ENCODE data around the gene ORC5. TPM values are rescaled to one million over a fixed set of nuclear protein-coding genes. Genes with fewer than 3 reads are reported as not detected.

The ORC5 gene
- total and polyA plus RNA-seq, 10 of the 15 experiments (the other 5 are each of a cell fraction or from before 2014, with no cell fraction given) = 14.8 to 58.6 (median 30.3) TPM

DNA sequence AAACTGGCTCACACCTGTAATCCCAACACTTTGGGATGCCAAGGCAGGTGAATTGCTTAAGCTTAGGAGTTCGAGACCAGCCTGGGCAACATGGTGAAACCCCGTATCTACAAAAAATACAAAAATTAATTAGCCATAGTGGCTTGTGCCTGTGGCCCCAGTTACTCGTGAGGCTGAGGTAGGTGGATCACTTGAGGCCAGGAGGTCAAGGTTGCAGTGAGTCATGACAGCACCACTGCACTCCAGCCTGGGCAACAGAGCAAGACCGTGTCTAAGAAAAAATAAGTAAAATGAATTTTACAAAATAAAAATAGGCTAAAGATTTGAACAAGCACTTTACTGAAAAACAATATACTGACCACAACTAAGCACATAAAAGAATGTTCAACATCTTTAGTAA lies 9.8 kb upstream of the ORC5 start:
- H3K4me3 ChIP-seq = no peak overlapping the region
- H3K79me2 ChIP-seq (ENCODE audit: control insufficient read depth, insufficient read depth, low read length) = no peaks in the 10 kb centered on the region
- no peak overlapping the region for H3K9ac ChIP-seq (ENCODE audit: control insufficient read depth, insufficient read depth, low read length)
- ChIA-PET CTCF (no interaction called here), SMC1A (ENCODE audit: uncharacterized antibody, unreplicated experiment) (no interaction called here), POLR2A (no interaction called here), RAD21 (ENCODE audit: unreplicated experiment) (no interaction called here)
- no peak overlapping the region for H2AFZ ChIP-seq (ENCODE audit: control insufficient read depth, low read depth, low read length)
- H3K27me3 ChIP-seq (replicated peaks in 1 of 2; ENCODE audit: control insufficient read depth in 2 of 2, insufficient read depth in 2 of 2, low read length in 1 of 2) = no peaks in the 10 kb centered on the region
- 7% methylated on average over 4 of the region's 4 CpGs for WGBS (ENCODE audit: insufficient coverage, insufficient replicate concordance, low lambda C conversion rate, missing lambda C conversion rate)
- H3K27ac ChIP-seq (ENCODE audit: control insufficient read depth, insufficient read depth) = no peak overlapping the region
- in situ Hi-C loops (cut with MboI) = no loop called here
- no peak for ATAC-seq
- H3K4me2 ChIP-seq (ENCODE audit: control insufficient read depth, insufficient read depth) = no peak overlapping the region
- no TSS peak for BruUV-seq (replicated peaks)
- H4K20me1 ChIP-seq (ENCODE audit: control insufficient read depth, insufficient read depth) = no peaks in the 10 kb centered on the region
- TF ChIP-seq, protein P1, sequence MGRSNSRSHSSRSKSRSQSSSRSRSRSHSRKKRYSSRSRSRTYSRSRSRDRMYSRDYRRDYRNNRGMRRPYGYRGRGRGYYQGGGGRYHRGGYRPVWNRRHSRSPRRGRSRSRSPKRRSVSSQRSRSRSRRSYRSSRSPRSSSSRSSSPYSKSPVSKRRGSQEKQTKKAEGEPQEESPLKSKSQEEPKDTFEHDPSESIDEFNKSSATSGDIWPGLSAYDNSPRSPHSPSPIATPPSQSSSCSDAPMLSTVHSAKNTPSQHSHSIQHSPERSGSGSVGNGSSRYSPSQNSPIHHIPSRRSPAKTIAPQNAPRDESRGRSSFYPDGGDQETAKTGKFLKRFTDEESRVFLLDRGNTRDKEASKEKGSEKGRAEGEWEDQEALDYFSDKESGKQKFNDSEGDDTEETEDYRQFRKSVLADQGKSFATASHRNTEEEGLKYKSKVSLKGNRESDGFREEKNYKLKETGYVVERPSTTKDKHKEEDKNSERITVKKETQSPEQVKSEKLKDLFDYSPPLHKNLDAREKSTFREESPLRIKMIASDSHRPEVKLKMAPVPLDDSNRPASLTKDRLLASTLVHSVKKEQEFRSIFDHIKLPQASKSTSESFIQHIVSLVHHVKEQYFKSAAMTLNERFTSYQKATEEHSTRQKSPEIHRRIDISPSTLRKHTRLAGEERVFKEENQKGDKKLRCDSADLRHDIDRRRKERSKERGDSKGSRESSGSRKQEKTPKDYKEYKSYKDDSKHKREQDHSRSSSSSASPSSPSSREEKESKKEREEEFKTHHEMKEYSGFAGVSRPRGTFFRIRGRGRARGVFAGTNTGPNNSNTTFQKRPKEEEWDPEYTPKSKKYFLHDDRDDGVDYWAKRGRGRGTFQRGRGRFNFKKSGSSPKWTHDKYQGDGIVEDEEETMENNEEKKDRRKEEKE (IDR thresholded peaks at IDR 0.05) = no peak
- TF ChIP-seq ZNF217 (IDR thresholded peaks at IDR 0.05) (no peak), MXI1 (IDR thresholded peaks at IDR 0.05; ENCODE audit: low read depth, low read length) (no peak), ZNF207 (IDR thresholded peaks at IDR 0.05; ENCODE audit: borderline replicate concordance) (no peak)
- H3K36me3 ChIP-seq (ENCODE audit: control insufficient read depth in 2 of 2, insufficient read depth in 2 of 2, low read length in 1 of 2) = no peaks in the 10 kb centered on the region
- intact Hi-C loops (cut with micrococcal nuclease; ENCODE audit: unreplicated experiment) = no loop called here
- no peaks in the 10 kb centered on the region for H3K4me1 ChIP-seq (ENCODE audit: control insufficient read depth, insufficient read depth, low read length)
- no peaks in the 10 kb centered on the region; the same call in 2 of the 3 replicates for H3K9me3 ChIP-seq (replicated peaks; ENCODE audit: control insufficient read depth, insufficient read depth, low read length)
- FAIRE-seq = no peak
- DNase-seq (ENCODE audit: low read depth, low spot score) = no peak

DNA sequence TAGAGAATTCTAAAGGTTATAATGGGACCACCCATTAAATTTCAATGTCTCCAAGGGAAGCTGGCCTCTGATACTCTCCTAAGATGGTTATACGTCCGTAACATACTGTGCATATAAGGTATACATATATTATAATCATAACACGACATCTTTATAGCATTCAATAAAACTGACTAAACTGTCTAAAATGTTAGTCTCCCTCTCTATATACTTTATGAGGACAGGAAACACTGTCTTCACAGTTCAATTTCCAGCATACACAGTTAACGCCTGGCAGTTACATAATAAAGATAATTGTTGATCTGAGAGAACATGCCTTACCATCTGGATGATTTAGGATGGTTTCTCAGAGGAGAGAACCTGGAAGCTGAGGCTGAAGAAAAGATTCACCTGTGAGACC lies 1.2 kb upstream of the ORC5 start:
- no TSS peak for BruUV-seq (replicated peaks)
- TF ChIP-seq TCF3 (IDR thresholded peaks at IDR 0.05; ENCODE audit: borderline replicate concordance, insufficient read depth, low read depth, low read length) (no peak), PML (IDR thresholded peaks at IDR 0.05; ENCODE audit: low read length) (no peak), HSF1 (IDR thresholded peaks at IDR 0.05; ENCODE audit: low read depth, low read length) (no peak), FOXK2 (IDR thresholded peaks at IDR 0.05) (no peak), ZBED1 (IDR thresholded peaks at IDR 0.05; ENCODE audit: borderline replicate concordance) (no peak), YY1 (IDR thresholded peaks at IDR 0.05; ENCODE audit: low read depth, low read length) (no peak)

More for the DNA sequence above, 1.2 kb upstream of the ORC5 start:
- Histone ChIP-seq H3K4me2 (ENCODE audit: control insufficient read depth, insufficient read depth) (no peak overlapping the region), H3K79me2 (ENCODE audit: control insufficient read depth, insufficient read depth, low read length) (peaks cover 30% of the 10 kb centered on the region), H2AFZ (ENCODE audit: control insufficient read depth, low read depth, low read length) (no peak overlapping the region), H3K9me3 (replicated peaks; ENCODE audit: control insufficient read depth, insufficient read depth, low read length) (no peaks in the 10 kb centered on the region), H3K9ac (ENCODE audit: control insufficient read depth, insufficient read depth, low read length) (no peak overlapping the region), H3K27ac (ENCODE audit: control insufficient read depth, insufficient read depth) (no peak overlapping the region), H3K36me3 (ENCODE audit: control insufficient read depth in 2 of 2, insufficient read depth in 2 of 2, low read length in 1 of 2) (no peaks in the 10 kb centered on the region), H3K4me1 (ENCODE audit: control insufficient read depth, insufficient read depth, low read length) (peaks cover 4% of the 10 kb centered on the region), H3K27me3 (replicated peaks in 1 of 2; ENCODE audit: control insufficient read depth in 2 of 2, insufficient read depth in 2 of 2, low read length in 1 of 2) (no peaks in the 10 kb centered on the region), H4K20me1 (ENCODE audit: control insufficient read depth, insufficient read depth) (no peaks in the 10 kb centered on the region), H3K4me3 (no peak overlapping the region)
- ChIA-PET CTCF (interaction anchor here (1.5 to 2.3 kb wide), 2 partner anchors 15 to 22 kb away, joined by 3 to 15 read pairs; no protein-coding TSS in a partner anchor), SMC1A (ENCODE audit: uncharacterized antibody, unreplicated experiment) (interaction anchor here (0.8 kb wide), 1 partner anchor 49 kb away, joined by 3 read pairs; no protein-coding TSS in a partner anchor), RAD21 (ENCODE audit: unreplicated experiment) (interaction anchor here (0.7 to 2.4 kb wide), 2 partner anchors 23 to 686 kb away, joined by 3 to 5 read pairs; no protein-coding TSS in a partner anchor), POLR2A (no interaction called here)
- no peak for DNase-seq (ENCODE audit: low read depth, low spot score)
- ATAC-seq = no peak
- in situ Hi-C loops (cut with MboI) (no loop called here), intact Hi-C loops (cut with micrococcal nuclease; ENCODE audit: unreplicated experiment) (no loop called here)
- FAIRE-seq = no peak
- 67% methylated on average over 4 of the region's 4 CpGs for WGBS (ENCODE audit: insufficient coverage, insufficient replicate concordance, low lambda C conversion rate, missing lambda C conversion rate)
